Endothelial cell of umbilical vein (primary cell): ENCODE data around the gene RET. TPM values are rescaled to one million over a fixed set of nuclear protein-coding genes. Genes with fewer than 3 reads are reported as not detected.

Experiments used
- BruUV-seq: library from RNA; stranded (reverse); fragments of 400-500 nt; replicated peaks from 2 replicates; lab custom pipeline; 2021; lab: Mats Ljungman, UMichigan
- CTCF ChIA-PET: fragments of 300-600, 350-600 bp; sonication (Branson Sonifier 250); formaldehyde crosslinking; loops from one replicate; lab custom pipeline; 2021; ENCODE audit warnings: antibody characterized with exemption, inconsistent platforms; lab: Charles Lee
- POLR2A ChIA-PET: fragments of 300-600, 350-600 bp; sonication (Branson Sonifier 250); formaldehyde crosslinking; loops from one replicate; lab custom pipeline; 2021; ENCODE audit warnings: antibody characterized with exemption, inconsistent platforms; lab: Charles Lee
- DNase-seq: peaks from one replicate; pipeline ENCODE4 v3.0.0-alpha.2; 2011; ENCODE audit warnings: low read depth, low spot score
- FAIRE-seq: peaks from 2 replicates; lab custom pipeline; 2011; peaks lifted over from hg19 to GRCh38; lab: Jason Lieb, UNC
- H2AFZ ChIP-seq: 2 replicates; pipeline ENCODE4 v1.6.0; 2012; ENCODE audit warnings: low read depth, low read length, control low read depth, inconsistent platforms
- H3K27ac ChIP-seq: 2 replicates; pipeline ENCODE4 v1.5.1; 2011; ENCODE audit warnings: low read depth, mild to moderate bottlenecking, control low read depth, low read length, moderate library complexity; ENCODE audit not compliant: insufficient read depth
- H3K27me3 ChIP-seq, 2 experiments: 2 replicates each; pipeline versions ENCODE4 v1.6.0 to v1.6.1; 2011; ENCODE audit warnings: low read length in 2 of 2, mixed read lengths in 1 of 2; ENCODE audit not compliant: control insufficient read depth in 2 of 2, insufficient read depth in 2 of 2
- H3K36me3 ChIP-seq, 2 experiments: 2 replicates in 1 of 2; 3 replicates in 1 of 2; pipeline ENCODE4 v1.5.1; 2011; ENCODE audit warnings: low read length in 2 of 2, mild to moderate bottlenecking in 1 of 2, moderate library complexity in 1 of 2; ENCODE audit not compliant: control insufficient read depth in 2 of 2, insufficient read depth in 2 of 2; ENCODE audit errors: extremely low read depth in 1 of 2
- H3K4me1 ChIP-seq: 3 replicates; pipeline ENCODE4 v1.5.1; 2011; ENCODE audit warnings: mild to moderate bottlenecking, low read length; ENCODE audit not compliant: control insufficient read depth, insufficient read depth; ENCODE audit errors: extremely low read depth
- H3K4me2 ChIP-seq: 2 replicates; pipeline ENCODE4 v1.6.1; 2011; ENCODE audit warnings: low read length, control low read depth, mixed read lengths; ENCODE audit not compliant: insufficient read depth
- H3K4me3 ChIP-seq, 3 experiments: fragments of 200-600 bp in 1 of 3; sonication (generic), shearing (Covaris generic) in 1 of 3; replicated peaks in 1 of 3; 2 replicates each; pipeline ENCODE4 v1.5.1; 2011 to 2016; ENCODE audit warnings: control low read depth in 3 of 3, low read length in 3 of 3, mild to moderate bottlenecking in 2 of 3, inconsistent platforms in 1 of 3, low read depth in 1 of 3, moderate library complexity in 1 of 3; ENCODE audit not compliant: insufficient read depth in 1 of 3
- H3K79me2 ChIP-seq: 2 replicates; pipeline ENCODE4 v1.6.0; 2012; ENCODE audit warnings: low read length, inconsistent platforms; ENCODE audit not compliant: control insufficient read depth, insufficient read depth
- H3K9ac ChIP-seq: replicated peaks from 2 replicates; pipeline ENCODE3; 2011; ENCODE audit warnings: low read length, control low read depth; ENCODE audit not compliant: insufficient read depth; ENCODE audit errors: extremely low read depth
- H3K9me1 ChIP-seq: replicated peaks from 3 replicates; pipeline ENCODE4 v1.6.0; 2011; ENCODE audit warnings: mild to moderate bottlenecking, low read length; ENCODE audit not compliant: control insufficient read depth, insufficient read depth; ENCODE audit errors: extremely low read depth
- H3K9me3 ChIP-seq: replicated peaks from 2 replicates; pipeline ENCODE4 v1.5.1; 2012; ENCODE audit warnings: low read length, inconsistent platforms; ENCODE audit not compliant: control insufficient read depth, insufficient read depth
- H4K20me1 ChIP-seq: replicated peaks from 2 replicates; pipeline ENCODE3; 2011; ENCODE audit warnings: mild to moderate bottlenecking, low read length; ENCODE audit not compliant: control insufficient read depth, insufficient read depth; ENCODE audit errors: extremely low read depth
- CTCF ChIP-seq, 2 donors: IDR thresholded peaks; 1 replicate in 1 of 2; 2 replicates in 1 of 2; pipeline ENCODE4 v1.5.1; 2011; ENCODE audit warnings: low read length in 2 of 2, mild to moderate bottlenecking in 2 of 2, moderate library complexity in 2 of 2, control low read depth in 1 of 2, inconsistent platforms in 1 of 2, low read depth in 1 of 2; ENCODE audit not compliant: insufficient read depth in 1 of 2; ENCODE audit errors: extremely low read depth in 1 of 2
- EZH2 ChIP-seq: IDR thresholded peaks from 2 replicates; pipeline ENCODE4 v1.6.1; 2012; ENCODE audit warnings: borderline replicate concordance, low read depth, mild to moderate bottlenecking, moderate library complexity, low read length, inconsistent platforms; ENCODE audit not compliant: severe bottlenecking
- FOS ChIP-seq: IDR thresholded peaks from 2 replicates; pipeline ENCODE4 v1.6.1; 2011; ENCODE audit warnings: mild to moderate bottlenecking, low read length, moderate library complexity, borderline replicate concordance; ENCODE audit not compliant: insufficient read depth
- JUN ChIP-seq: IDR thresholded peaks from 2 replicates; pipeline ENCODE4 v1.6.1; 2011; ENCODE audit warnings: borderline replicate concordance, low read depth; ENCODE audit not compliant: insufficient read length, insufficient read depth
- MYC ChIP-seq: IDR thresholded peaks from one replicate; pipeline ENCODE4 v1.6.1; 2011; ENCODE audit warnings: mild to moderate bottlenecking, low read depth, low read length
- POLR2A ChIP-seq: IDR thresholded peaks from 2 replicates; pipeline ENCODE4 v1.6.1; 2012; ENCODE audit warnings: low read depth, mild to moderate bottlenecking, control low read depth, low read length
- POLR2AphosphoS5 ChIP-seq: IDR thresholded peaks from 2 replicates; pipeline ENCODE4 v1.6.1; 2012; ENCODE audit warnings: low read depth, mild to moderate bottlenecking, control low read depth, low read length, moderate library complexity; ENCODE audit not compliant: insufficient read depth
- dilution Hi-C: fragments of 300-500 bp; cut with MboI; formaldehyde crosslinking; loops from one replicate; pipeline ENCODE4 v1.15.0; 2019; ENCODE audit warnings: low sequenced_read_pairs; ENCODE audit not compliant: extremely low pct_ligation_motif_present
- intact Hi-C: fragments of 100-400 bp; cut with micrococcal nuclease; formaldehyde crosslinking; loops from one replicate; pipeline ENCODE4 v1.10.0; 2022
- polyA plus RNA-seq, 4 experiments: library from polyadenylated mRNA; depleted of rRNA in 3 of 4; stranded (reverse) in 3 of 4; unstranded in 1 of 4; fragments of >200 nt; gene quantifications; 2 replicates each; pipeline versions ENCODE4 v1.2.1 to v1.2.3, GENCODE V29; 2011 to 2012; ENCODE audit warnings: missing spikeins in 1 of 4
- total RNA-seq: library from RNA; stranded (reverse); gene quantifications from 2 replicates; pipeline ENCODE4 v1.2.3, GENCODE V29; 2021
- TF ChIP-seq, protein P1 (sequence below): IDR thresholded peaks from 2 replicates; pipeline ENCODE4 v1.6.1; 2011; ENCODE audit not compliant: insufficient read depth, insufficient read length

Gene RET
- total and polyA plus RNA-seq, 2 donors (not counting 3 experiments of a cell fraction or from before 2014, with no cell fraction given) = 0.04 to 0.22 TPM

DNA sequence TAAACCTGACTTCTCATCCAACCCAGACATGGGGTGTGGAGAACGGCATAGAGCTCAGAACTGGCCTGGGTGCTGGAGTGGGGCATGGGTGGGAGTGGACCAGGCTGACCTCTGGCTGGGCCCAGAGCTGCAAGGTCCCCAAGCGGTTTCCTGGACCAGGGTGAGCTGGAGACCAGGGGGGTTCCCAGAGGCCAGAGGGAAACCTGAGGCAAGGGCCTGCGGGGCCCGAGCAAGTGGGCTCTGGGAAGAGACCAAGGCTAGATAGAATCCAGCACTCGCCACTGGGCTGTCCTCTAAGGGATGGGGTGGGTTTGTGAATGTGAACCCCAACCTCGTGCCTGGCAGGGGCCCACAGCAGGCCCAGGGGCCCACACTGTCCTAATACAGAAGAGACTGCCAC is 39.4 kb upstream of the RET start:
- H3K9ac ChIP-seq = no peak overlapping the region
- H3K4me1 ChIP-seq = no peaks in the 10 kb centered on the region
- POLR2A ChIA-PET = no interaction called here
- no peaks in the 10 kb centered on the region for H3K9me3 ChIP-seq
- H3K4me3 ChIP-seq = no peak overlapping the region
- H4K20me1 ChIP-seq = no peaks in the 10 kb centered on the region
- no peaks in the 10 kb centered on the region for H3K36me3 ChIP-seq
- TF ChIP-seq CTCF (IDR thresholded peaks at IDR 0.05; ENCODE audit: extremely low read depth in 1 of 2, insufficient read depth in 1 of 2, low read depth in 1 of 2, low read length in 2 of 2) = no peak
- TF ChIP-seq EZH2 = no peak
- TF ChIP-seq POLR2AphosphoS5 = no peak
- intact Hi-C loops (no loop called here), dilution Hi-C loops (no loop called here)
- no TSS peak for BruUV-seq
- no peaks in the 10 kb centered on the region for H3K27me3 ChIP-seq
- H3K27ac ChIP-seq = no peak overlapping the region
- H3K79me2 ChIP-seq = no peaks in the 10 kb centered on the region
- no peaks in the 10 kb centered on the region for H3K9me1 ChIP-seq
- CTCF ChIA-PET = no interaction called here
- FAIRE-seq (no peak), DNase-seq (no peak)
- no peak overlapping the region for H2AFZ ChIP-seq
- no peak overlapping the region for H3K4me2 ChIP-seq

DNA sequence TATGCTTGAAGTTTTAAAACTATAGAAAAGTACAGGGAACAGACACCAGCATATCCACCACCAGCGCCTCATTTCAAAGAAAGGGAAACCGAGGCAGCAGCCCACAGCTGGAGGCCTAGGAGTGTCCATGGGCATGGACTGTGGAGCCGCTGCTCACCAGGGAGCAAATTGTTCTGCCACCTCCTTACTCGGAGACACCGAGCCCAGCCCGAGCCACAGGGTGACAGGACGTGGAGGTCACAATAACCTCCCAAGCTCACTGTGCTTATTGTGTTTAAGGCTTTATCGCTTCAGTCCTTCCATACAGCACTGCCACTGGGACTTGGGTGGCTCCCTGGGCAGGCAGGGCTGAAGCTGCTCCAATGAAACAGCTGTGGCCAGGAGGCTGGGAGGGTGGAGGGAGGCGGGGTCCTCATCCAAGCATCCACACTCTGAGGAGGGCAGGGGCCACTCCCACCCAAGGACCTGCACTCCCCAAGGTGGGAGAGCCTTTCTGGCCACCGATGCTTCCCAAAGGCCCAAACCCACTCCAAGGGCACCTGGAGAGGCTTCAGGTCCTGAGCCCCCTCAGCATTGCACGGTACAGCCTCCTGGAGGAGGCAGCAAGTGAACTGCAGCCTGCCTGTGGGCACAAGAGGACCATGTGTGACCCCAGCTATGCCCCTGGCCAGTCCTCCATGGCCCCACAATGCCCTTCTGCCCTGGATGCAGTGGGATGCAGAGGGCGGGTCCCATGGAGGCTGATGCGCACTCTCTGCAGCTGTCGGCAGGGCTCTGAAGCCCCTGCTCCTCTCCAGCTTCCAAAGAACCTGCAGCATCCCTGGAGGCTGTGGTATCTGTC is 38.7 kb upstream of the RET start:
- H3K27ac ChIP-seq = no peak overlapping the region
- H3K4me2 ChIP-seq = no peak overlapping the region
- no peaks in the 10 kb centered on the region for H3K4me1 ChIP-seq
- FAIRE-seq = no peak
- ChIA-PET POLR2A (no interaction called here), CTCF (no interaction called here)
- intact Hi-C loops (no loop called here), dilution Hi-C loops (no loop called here)
- BruUV-seq = no TSS peak
- H3K9me1 ChIP-seq = no peaks in the 10 kb centered on the region
- TF ChIP-seq POLR2A (no peak), FOS (no peak), MYC (no peak), JUN (no peak)
- TF ChIP-seq, protein P1, sequence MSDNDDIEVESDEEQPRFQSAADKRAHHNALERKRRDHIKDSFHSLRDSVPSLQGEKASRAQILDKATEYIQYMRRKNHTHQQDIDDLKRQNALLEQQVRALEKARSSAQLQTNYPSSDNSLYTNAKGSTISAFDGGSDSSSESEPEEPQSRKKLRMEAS = no peak
- no peaks in the 10 kb centered on the region for H3K27me3 ChIP-seq
- no peak for DNase-seq
- no peak overlapping the region for H2AFZ ChIP-seq
- no peaks in the 10 kb centered on the region for H3K36me3 ChIP-seq
- H3K9me3 ChIP-seq = no peaks in the 10 kb centered on the region
- no peak overlapping the region for H3K9ac ChIP-seq
- H4K20me1 ChIP-seq = no peaks in the 10 kb centered on the region
- no peak overlapping the region for H3K4me3 ChIP-seq
- no peaks in the 10 kb centered on the region for H3K79me2 ChIP-seq
